ENCODE results near the gene MSI2. TPM values are rescaled to one million over a fixed set of nuclear protein-coding genes. Genes with fewer than 3 reads are reported as not detected.

MSI2 gene
- polyA plus RNA-seq, 1 of the 3 experiments (the other 2 are of a cell fraction) = 24.1 TPM

DNA sequence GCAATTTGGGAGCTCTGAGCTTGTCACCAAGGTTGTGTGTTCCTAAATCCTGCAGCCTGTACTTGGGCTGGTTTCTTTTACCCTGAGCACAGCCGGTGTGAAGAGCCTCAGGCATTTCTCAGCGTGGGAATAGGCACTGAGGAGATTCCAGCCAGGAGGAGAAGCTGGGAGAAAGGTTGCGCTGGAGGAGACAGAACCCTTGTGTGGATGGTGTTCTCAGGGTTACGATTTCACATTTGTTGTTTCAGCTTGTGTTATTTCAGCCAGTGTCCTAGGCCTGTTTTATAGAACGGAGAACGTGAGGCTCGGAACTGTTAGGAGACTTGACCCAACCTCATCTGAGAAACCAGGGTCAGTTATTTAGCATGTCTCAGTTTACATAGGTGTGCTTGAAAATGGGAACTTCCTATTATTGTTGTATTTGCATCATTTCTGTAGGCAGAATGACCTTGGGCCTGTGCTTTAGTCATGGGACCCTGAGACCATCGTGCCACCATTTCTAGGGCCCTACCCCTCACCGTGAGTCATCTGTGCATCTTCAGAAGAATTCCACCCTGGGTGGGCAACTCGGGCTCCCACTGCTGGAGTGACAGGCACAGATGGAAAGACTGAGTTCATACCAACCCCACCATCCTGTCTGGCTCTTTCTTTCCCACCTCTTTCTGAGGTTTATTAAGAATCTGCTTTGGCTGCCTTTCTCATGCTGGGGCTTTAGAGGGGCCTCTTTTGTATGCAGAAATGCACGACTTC is 134.9 kb downstream of the MSI2 start:
- Histone ChIP-seq H3K4me3 (ENCODE audit: low read depth in 2 of 2, low read length in 1 of 2) (no peak overlapping the region), H2AFZ (ENCODE audit: low read depth) (no peak overlapping the region), H3F3A (replicated peaks; ENCODE audit: insufficient read depth) (no peaks in the 10 kb centered on the region), H3K79me2 (ENCODE audit: insufficient read depth) (no peaks in the 10 kb centered on the region; the same call in 1 of the 2 replicates), H3K36me3 (replicated peaks in 1 of 2; ENCODE audit: control insufficient read depth in 1 of 2, insufficient read depth in 2 of 2, low read length in 1 of 2) (peaks cover 0 to 11% of the 10 kb centered on the region in 2 experiments), H3K4me1 (ENCODE audit: control insufficient read depth in 1 of 2, insufficient read depth in 2 of 2, low read depth in 1 of 2, low read length in 1 of 2) (peaks cover 0 to 16% of the 10 kb centered on the region in 2 experiments; a peak in 1 of 4 replicates), H3K9ac (no peak overlapping the region), H4K20me1 (ENCODE audit: insufficient read depth) (no peaks in the 10 kb centered on the region), H3K9me2 (no peaks in the 10 kb centered on the region), H3K4me2 (no peak overlapping the region), H3K9me3 (no peaks in the 10 kb centered on the region; the same call in 1 of the 2 replicates), H3K27ac (ENCODE audit: low read depth in 2 of 2, low read length in 1 of 2) (peak overlapping the region in 1 of 2 experiments; percentile 31; a peak in 1 of 4 replicates), H3K27me3 (ENCODE audit: insufficient read depth) (no peaks in the 10 kb centered on the region)
- DNase-seq = no peak
- POLR2A ChIA-PET = no interaction called here
- 91% methylated on average over 11 of the region's 11 CpGs for WGBS (ENCODE audit: low lambda C conversion rate)
- TF ChIP-seq GATA2 (CRISPR knock-in tag; IDR thresholded peaks at IDR 0.05) (no peak), RCOR1 (IDR thresholded peaks at IDR 0.05; ENCODE audit: low read length) (no peak), SIN3A (IDR thresholded peaks at IDR 0.05; ENCODE audit: borderline replicate concordance, low read depth, low read length) (no peak), RFX5 (IDR thresholded peaks at IDR 0.05; ENCODE audit: low read length) (no peak), YY1 (IDR thresholded peaks at IDR 0.05; ENCODE audit: low read depth) (no peak), CHD2 (IDR thresholded peaks at IDR 0.05; ENCODE audit: low read length, partially characterized antibody) (no peak), SMC3 (IDR thresholded peaks at IDR 0.05; ENCODE audit: low read depth, low read length) (no peak), ELF1 (IDR thresholded peaks at IDR 0.05) (no peak), MEF2A (IDR thresholded peaks at IDR 0.05; ENCODE audit: borderline replicate concordance, low read depth) (no peak), GABPA (IDR thresholded peaks at IDR 0.05; ENCODE audit: low read depth) (no peak), RXRA (IDR thresholded peaks at IDR 0.05; ENCODE audit: borderline replicate concordance, low read depth) (no peak), EP300 (IDR thresholded peaks at IDR 0.05; ENCODE audit: borderline replicate concordance in 1 of 2, low read depth in 1 of 2, low read length in 1 of 2) (no peak), POLR2AphosphoS5 (IDR thresholded peaks at IDR 0.05; ENCODE audit: low read depth, low read length) (no peak), TCF12 (IDR thresholded peaks at IDR 0.05) (no peak), FOXJ3 (CRISPR knock-in tag; IDR thresholded peaks at IDR 0.05) (no peak)
- TF ChIP-seq, protein P1, sequence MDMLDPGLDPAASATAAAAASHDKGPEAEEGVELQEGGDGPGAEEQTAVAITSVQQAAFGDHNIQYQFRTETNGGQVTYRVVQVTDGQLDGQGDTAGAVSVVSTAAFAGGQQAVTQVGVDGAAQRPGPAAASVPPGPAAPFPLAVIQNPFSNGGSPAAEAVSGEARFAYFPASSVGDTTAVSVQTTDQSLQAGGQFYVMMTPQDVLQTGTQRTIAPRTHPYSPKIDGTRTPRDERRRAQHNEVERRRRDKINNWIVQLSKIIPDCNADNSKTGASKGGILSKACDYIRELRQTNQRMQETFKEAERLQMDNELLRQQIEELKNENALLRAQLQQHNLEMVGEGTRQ (IDR thresholded peaks at IDR 0.05; ENCODE audit: borderline replicate concordance, low read depth, low read length) = no peak
- TF ChIP-seq, protein P2, sequence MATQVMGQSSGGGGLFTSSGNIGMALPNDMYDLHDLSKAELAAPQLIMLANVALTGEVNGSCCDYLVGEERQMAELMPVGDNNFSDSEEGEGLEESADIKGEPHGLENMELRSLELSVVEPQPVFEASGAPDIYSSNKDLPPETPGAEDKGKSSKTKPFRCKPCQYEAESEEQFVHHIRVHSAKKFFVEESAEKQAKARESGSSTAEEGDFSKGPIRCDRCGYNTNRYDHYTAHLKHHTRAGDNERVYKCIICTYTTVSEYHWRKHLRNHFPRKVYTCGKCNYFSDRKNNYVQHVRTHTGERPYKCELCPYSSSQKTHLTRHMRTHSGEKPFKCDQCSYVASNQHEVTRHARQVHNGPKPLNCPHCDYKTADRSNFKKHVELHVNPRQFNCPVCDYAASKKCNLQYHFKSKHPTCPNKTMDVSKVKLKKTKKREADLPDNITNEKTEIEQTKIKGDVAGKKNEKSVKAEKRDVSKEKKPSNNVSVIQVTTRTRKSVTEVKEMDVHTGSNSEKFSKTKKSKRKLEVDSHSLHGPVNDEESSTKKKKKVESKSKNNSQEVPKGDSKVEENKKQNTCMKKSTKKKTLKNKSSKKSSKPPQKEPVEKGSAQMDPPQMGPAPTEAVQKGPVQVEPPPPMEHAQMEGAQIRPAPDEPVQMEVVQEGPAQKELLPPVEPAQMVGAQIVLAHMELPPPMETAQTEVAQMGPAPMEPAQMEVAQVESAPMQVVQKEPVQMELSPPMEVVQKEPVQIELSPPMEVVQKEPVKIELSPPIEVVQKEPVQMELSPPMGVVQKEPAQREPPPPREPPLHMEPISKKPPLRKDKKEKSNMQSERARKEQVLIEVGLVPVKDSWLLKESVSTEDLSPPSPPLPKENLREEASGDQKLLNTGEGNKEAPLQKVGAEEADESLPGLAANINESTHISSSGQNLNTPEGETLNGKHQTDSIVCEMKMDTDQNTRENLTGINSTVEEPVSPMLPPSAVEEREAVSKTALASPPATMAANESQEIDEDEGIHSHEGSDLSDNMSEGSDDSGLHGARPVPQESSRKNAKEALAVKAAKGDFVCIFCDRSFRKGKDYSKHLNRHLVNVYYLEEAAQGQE (IDR thresholded peaks at IDR 0.05; ENCODE audit: low read depth, low read length) = no peak
- TF ChIP-seq, protein P3, sequence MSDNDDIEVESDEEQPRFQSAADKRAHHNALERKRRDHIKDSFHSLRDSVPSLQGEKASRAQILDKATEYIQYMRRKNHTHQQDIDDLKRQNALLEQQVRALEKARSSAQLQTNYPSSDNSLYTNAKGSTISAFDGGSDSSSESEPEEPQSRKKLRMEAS (IDR thresholded peaks at IDR 0.05; ENCODE audit: low read depth) = no peak
- TF ChIP-seq, protein P4, sequence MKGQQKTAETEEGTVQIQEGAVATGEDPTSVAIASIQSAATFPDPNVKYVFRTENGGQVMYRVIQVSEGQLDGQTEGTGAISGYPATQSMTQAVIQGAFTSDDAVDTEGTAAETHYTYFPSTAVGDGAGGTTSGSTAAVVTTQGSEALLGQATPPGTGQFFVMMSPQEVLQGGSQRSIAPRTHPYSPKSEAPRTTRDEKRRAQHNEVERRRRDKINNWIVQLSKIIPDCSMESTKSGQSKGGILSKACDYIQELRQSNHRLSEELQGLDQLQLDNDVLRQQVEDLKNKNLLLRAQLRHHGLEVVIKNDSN (IDR thresholded peaks at IDR 0.05; ENCODE audit: borderline replicate concordance, low read depth) = no peak
- CTCF ChIA-PET = interaction anchor here (0.8 to 1.2 kb wide), 2 partner anchors 12 to 49 kb away, joined by 3 to 4 read pairs; no protein-coding TSS in a partner anchor
